Activated CD4-positive, CD25-positive, alpha-beta regulatory T cell treated with anti-CD3 and anti-CD28 coated beads, Interleukin-2, amount 50 U/mL, for 24 hours (primary cell): ENCODE measurements around the gene MTOR.
"Not testable (repeated sequence)": the region's sequence is repeated elsewhere in the genome, so short reads cannot be mapped to it uniquely, and the experiment has no call there.

Source experiments
- ATAC-seq, 2 donors: fragments of 150-1000 bp; cut with Tn5 transposase; one replicate each; pipeline ENCODE4 v1.10.0; 2021; ENCODE audit warnings: mild to moderate bottlenecking in 1 of 2, moderate library complexity in 1 of 2

Gene MTOR

GRCh38 chr1:11178021-11179015, 84.0 kb downstream of the MTOR start:
- ATAC-seq: no peak

GRCh38 chr1:11176081-11176706, 86.2 kb downstream of the MTOR start:
- no peak for ATAC-seq

DNA sequence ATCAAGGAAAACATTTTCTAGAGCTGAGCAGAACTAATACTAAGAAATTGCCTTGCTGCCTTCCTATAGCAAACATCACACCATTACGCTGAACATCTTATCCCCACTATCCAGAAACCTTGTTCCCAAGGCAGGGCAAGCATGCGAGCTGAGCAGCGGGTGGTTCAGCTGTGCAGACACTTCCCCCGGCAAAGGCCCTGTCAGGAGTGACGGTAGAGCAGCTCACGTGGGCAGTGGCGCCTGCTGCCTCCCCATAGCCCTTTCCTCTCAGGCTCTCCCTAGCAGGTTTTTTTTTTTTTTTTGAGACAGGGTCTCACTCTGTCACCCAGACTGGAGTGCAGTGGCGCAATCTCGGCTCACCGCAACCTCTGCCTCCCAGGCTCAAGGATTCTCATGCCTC, 86.9 kb downstream of the MTOR start:
- no peak for ATAC-seq

GRCh38 chr1:11174261-11174942, 87.9 kb downstream of the MTOR start:
- no peak for ATAC-seq

GRCh38 chr1:11170102-11170501, 92.2 kb downstream of the MTOR start:
- no peak for ATAC-seq

DNA sequence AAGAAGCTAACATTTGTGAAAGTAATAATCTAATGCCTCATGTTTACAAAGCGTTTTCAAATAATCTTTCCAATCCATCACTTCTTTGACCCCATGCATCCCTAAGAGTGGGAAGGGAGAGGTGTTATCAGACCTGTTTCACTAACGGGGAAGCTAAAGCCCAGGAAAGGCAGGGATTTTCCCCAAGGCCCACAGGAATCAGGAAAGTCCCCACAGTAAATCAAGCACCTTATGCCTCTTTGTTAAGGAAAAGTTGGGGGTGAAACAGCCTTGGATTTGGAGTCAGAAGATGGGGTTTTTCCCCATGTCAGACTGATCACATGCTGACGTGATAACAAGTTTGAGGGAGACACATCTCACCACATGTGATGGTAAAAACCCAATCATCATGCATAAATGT, 93.1 kb downstream of the MTOR start:
- ATAC-seq: no peak

DNA sequence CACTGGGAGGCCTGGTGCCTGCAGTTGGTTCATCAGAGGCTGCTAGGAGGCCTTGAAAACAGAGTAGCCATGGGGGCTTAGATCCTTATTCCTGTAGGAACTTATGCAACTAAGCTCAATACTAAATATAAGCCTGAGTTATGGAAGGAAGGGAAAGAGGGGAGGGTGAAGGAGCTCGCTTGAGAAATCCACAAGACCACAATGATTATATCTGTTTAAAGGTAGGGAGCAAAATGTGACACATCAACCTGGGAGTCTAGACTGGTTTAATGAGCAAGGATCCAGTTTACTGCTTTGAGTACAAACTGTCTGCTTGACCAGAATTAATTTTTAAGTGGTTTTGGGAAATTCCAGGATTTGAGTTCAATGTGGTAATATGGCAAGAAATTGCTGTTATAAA, 93.6 kb downstream of the MTOR start:
- ATAC-seq: no peak

DNA sequence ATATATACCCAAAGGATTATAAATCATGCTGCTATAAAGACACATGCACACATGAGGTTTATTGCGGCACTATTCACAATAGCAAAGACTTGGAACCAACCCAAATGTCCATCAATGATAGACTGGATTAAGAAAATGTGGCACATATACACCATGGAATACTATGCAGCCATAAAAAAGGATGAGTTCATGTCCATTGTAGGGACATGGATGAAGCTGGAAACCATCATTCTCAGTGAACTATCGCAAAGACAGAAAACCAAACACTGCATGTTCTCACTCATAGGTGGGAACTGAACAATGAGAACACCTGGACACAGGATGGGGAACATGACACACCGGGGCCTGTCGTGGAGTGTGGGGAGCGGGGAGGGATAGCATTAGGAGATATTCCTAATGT, 95.6 kb downstream of the MTOR start:
- ATAC-seq: not testable (repeated sequence)

DNA sequence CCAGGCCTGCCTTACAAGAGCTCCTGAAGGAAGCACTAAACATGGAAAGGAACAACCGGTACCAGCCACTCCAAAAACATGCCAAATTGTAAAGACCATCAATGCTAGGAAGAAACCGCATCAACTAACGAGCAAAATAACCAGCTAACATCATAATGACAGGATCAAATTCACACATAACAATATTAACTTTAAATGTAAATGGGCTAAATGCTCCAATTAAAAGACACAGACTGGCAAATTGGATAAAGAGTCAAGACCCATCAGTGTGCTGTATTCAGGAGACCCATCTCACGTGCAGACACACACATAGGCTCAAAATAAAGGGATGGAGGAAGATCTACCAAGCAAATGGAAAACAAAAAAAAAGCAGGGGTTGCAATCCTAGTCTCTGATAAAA, 99.6 kb downstream of the MTOR start:
- not testable (repeated sequence) for ATAC-seq

GRCh38 chr1:11158720-11159321, 103.5 kb downstream of the MTOR start:
- peak; percentile 35 to 43 for ATAC-seq

DNA sequence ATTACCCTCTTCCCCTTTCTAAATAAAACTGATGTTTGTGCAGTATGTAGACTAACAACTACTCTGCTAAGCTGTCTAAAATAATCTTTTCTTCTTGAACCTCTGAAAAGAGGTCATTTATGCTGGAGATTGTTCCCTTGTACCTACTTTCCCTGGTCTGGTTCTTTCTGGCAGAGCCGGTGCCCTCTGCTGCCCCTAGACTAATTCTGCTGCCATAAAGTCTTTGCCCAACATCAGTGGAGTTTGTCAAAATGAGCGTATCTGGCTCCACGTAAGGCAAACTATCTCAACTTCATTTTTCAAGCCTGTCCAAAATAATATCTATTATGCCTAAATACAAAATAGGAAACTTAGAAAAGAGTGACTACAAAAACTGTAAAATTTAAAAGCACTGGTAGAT, 104.1 kb downstream of the MTOR start:
- no peak for ATAC-seq

DNA sequence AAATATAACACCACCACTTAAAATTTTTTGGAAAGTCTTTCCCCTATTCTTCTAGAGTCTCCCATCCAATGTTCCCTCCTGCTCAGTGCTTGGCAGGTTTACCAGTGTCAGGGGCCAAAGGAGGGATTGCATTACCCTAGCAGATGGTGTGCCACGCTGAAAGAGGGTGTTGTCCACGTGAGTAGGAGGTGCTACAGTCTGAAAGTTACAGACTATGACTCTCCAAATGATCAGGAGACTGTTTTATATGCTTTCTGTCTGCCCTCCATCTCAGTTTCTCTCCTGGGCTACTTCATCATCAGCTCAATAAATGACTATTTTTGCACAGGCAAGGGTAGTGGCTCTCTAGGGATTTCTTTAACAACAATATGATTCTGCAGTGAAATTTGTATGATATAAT, 104.5 kb downstream of the MTOR start:
- ATAC-seq: no peak

GRCh38 chr1:11157394-11157793, 105.0 kb downstream of the MTOR start:
- ATAC-seq: no peak

- ATAC-seq: no peak
These were observed 105.4 kb downstream of the MTOR start for GRCh38 chr1:11156963-11157362.

DNA sequence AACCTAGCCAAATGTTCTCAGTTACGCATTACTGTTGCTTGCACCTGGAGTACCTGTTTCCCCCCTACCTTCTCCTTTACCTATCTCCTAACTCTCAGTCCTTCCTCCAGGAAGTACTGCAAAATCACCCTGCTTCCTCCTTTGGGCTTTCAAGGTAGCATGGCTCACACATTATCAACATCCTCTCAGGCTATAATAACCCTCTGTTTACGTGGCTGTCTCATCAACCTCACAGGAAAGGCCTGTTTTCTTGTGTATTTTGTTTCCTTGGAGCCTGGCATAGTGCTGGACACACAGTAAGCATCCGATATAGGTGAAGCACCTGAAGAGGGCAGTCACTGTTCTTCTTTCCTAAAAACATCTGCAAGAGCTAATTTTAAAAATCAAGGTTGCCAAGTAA, 105.9 kb downstream of the MTOR start:
- no peak for ATAC-seq

DNA sequence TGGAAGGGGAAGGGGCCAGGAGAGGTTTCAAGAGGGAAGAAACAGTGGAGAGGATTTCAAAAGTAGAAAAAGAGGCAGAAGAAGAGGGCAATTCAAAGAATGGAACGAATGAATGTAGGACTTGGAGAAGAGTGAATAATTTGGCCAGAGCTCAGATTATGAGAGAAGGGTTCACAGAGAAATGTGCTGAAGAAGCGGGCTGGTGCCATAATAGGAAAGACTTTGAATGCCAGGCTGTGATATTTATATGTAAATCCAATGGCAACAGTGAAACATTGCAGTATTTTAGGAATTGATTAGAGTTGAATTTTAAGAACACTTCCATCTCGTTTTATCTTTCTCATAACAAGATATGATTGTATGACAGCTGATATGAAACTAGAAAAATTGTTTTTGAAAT, 109.2 kb downstream of the MTOR start:
- ATAC-seq: no peak

DNA sequence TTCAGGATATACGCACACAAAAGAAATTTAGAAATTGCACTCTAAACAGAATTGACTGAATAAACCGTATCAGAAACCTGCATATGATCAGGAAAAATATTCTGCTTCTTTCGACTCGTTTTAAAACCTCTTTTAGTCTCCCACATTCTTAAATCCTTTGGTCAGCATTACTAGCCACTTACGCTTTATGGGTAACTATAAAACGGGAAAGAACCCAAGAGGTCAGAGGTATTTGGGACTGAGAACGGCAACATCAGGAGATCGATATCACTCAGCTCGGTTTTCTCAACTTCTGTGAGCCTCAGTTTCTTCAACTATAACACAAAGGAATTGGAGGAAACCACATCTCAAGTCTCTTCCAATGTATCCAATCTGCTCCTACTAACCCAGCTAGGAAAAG, 109.6 kb downstream of the MTOR start:
- ATAC-seq: no peak

GRCh38 chr1:11151826-11152612, 110.3 kb downstream of the MTOR start:
- no peak for ATAC-seq

DNA sequence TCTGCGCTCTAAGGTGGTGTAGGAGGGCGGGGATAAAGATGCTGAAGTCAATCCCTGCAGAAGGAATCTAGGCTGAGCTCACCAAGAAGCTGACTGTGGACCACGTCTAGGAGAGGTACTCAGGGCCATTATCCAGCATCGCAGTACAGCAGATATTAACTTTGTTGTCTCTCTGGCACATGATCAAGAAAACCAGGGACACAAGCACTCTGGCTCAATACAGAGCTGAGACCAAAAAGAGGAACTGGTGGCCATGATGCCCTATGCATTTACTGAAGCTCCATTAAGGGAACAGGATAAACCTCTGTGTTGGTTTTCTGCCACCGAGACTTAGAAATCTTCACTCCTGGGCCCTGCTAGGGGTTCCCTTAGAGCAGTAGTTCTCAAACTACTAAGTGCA, 111.2 kb downstream of the MTOR start:
- ATAC-seq: no peak

- no peak for ATAC-seq
These were observed 112.0 kb downstream of the MTOR start for GRCh38 chr1:11150326-11150725.

DNA sequence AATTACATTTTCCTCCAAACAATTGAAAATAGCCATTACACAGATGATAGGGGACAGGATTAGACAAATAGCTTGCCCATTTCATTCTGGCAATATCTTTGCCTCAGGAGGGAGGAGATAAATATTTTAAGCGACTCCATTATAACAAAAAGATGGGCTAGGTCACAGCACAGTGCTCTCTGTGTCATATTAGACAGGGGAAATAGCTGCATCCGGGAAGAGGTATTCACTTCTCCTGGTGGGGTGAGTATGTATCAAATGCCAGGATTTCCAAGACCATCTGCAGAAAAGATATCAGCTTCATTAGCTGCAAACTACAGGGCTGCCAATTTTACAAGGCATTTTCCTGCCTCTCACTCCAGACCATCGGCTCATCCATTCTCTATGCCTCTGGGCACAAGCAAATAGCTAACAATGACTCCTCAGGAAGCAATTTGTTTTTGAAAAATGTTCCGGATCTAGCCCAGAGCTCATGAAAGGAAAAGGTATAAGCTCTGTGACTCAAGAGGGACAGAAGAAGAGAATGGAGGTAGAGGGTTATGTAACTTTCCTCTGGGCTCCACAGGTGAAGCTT, 115.1 kb downstream of the MTOR start:
- ATAC-seq: no peak

GRCh38 chr1:11145741-11146140, 116.6 kb downstream of the MTOR start:
- ATAC-seq: no peak
